PFSK-1 (cell line): ENCODE data around the gene CERS6.

Source experiments
- POLR2AphosphoS5 ChIP-seq: IDR thresholded peaks from 2 replicates; pipeline ENCODE4 v1.6.1; 2012; ENCODE audit warnings: low read depth, mild to moderate bottlenecking, control low read depth, low read length, moderate library complexity
- REST ChIP-seq, 2 experiments: IDR thresholded peaks; 2 replicates each; pipeline versions ENCODE4 v1.6.1 to v1.8.0; 2011 to 2012; ENCODE audit warnings: low read depth in 2 of 2, low read length in 2 of 2, control low read depth in 1 of 2, inconsistent platforms in 1 of 2, mild to moderate bottlenecking in 1 of 2, moderate library complexity in 1 of 2; ENCODE audit not compliant: insufficient read depth in 1 of 2

- no peak for TF ChIP-seq REST (IDR thresholded peaks at IDR 0.05; ENCODE audit: insufficient read depth in 1 of 2, low read depth in 2 of 2, low read length in 2 of 2)
- TF ChIP-seq POLR2AphosphoS5: no peak
Measured at GRCh38 chr2:168604252-168604651, 148.2 kb downstream of the CERS6 start.
